Liver (tissue), 9 donors: ENCODE measurements around the gene EFHD2. TPM values are rescaled to one million over a fixed set of nuclear protein-coding genes. Genes with fewer than 3 reads are reported as not detected.

Source experiments
- DNase-seq: peaks from one replicate; pipeline ENCODE4 v3.0.0-alpha.2; 2017; ENCODE audit warnings: low spot score
- H3K27ac ChIP-seq, 2 donors: one replicate each; pipeline ENCODE4 v1.7.0; 2013; ENCODE audit warnings: inconsistent platforms in 2 of 2, low read length in 2 of 2, control low read depth in 1 of 2, low read depth in 1 of 2, mild to moderate bottlenecking in 1 of 2
- H3K27me3 ChIP-seq, 4 donors: one replicate each; pipeline versions ENCODE4 v1.6.1 to v1.7.0; 2013; ENCODE audit warnings: low read length in 3 of 4, inconsistent platforms in 1 of 4, mild to moderate bottlenecking in 1 of 4, moderate library complexity in 1 of 4; ENCODE audit not compliant: control insufficient read depth in 4 of 4, insufficient read depth in 4 of 4
- H3K36me3 ChIP-seq, 4 donors: one replicate each; pipeline versions ENCODE4 v1.6.1 to v1.7.0; 2013; ENCODE audit warnings: low read length in 3 of 4, mild to moderate bottlenecking in 3 of 4, low read depth in 1 of 4, moderate library complexity in 1 of 4; ENCODE audit not compliant: control insufficient read depth in 4 of 4, insufficient read depth in 3 of 4
- H3K4me1 ChIP-seq, 4 donors: one replicate each; pipeline versions ENCODE4 v1.6.1 to v1.7.0; 2013; ENCODE audit warnings: low read length in 3 of 4, mild to moderate bottlenecking in 3 of 4, moderate library complexity in 1 of 4; ENCODE audit not compliant: control insufficient read depth in 4 of 4, insufficient read depth in 4 of 4
- H3K4me3 ChIP-seq, 3 donors: one replicate each; pipeline versions ENCODE4 v1.6.1 to v1.7.0; 2013; ENCODE audit warnings: low read length in 3 of 3, control low read depth in 1 of 3, low read depth in 1 of 3, mild to moderate bottlenecking in 1 of 3
- H3K9ac ChIP-seq, 2 donors: one replicate each; pipeline ENCODE4 v1.7.0; 2013; ENCODE audit warnings: low read length in 2 of 2, mild to moderate bottlenecking in 2 of 2, moderate library complexity in 2 of 2, control low read depth in 1 of 2, low read depth in 1 of 2
- H3K9me3 ChIP-seq, 4 donors: one replicate each; pipeline versions ENCODE4 v1.6.1 to v1.7.0; 2013; ENCODE audit warnings: low read length in 3 of 4; ENCODE audit not compliant: control insufficient read depth in 4 of 4
- ATF3 ChIP-seq: IDR thresholded peaks from 2 replicates; pipeline ENCODE4 v1.6.1; 2016; ENCODE audit warnings: antibody characterized with exemption
- CTCF ChIP-seq: fragments of 150-350 bp; IDR thresholded peaks from 2 replicates; pipeline ENCODE4 v1.5.1; 2017; ENCODE audit warnings: improper control_type of control experiment, low read depth, low read length; ENCODE audit not compliant: missing input control
- EGR1 ChIP-seq, 2 donors: IDR thresholded peaks; 2 replicates each; pipeline ENCODE4 v1.6.1; 2016 to 2018; ENCODE audit warnings: antibody characterized with exemption in 2 of 2, low read depth in 2 of 2
- FOXA1 ChIP-seq: IDR thresholded peaks from 2 replicates; pipeline ENCODE4 v1.6.1; 2016; ENCODE audit warnings: antibody characterized with exemption
- FOXA2 ChIP-seq: IDR thresholded peaks from 2 replicates; pipeline ENCODE4 v1.6.1; 2016; ENCODE audit warnings: antibody characterized with exemption
- GABPA ChIP-seq, 2 donors: IDR thresholded peaks in 1 of 2; conservative IDR thresholded peaks in 1 of 2; 2 replicates each; pipeline ENCODE4 v1.6.1; 2016; ENCODE audit warnings: antibody characterized with exemption in 2 of 2, mild to moderate bottlenecking in 1 of 2, moderate library complexity in 1 of 2
- HNF4G ChIP-seq: IDR thresholded peaks from 2 replicates; pipeline ENCODE4 v1.6.1; 2016; ENCODE audit warnings: antibody characterized with exemption
- JUND ChIP-seq, 2 donors: IDR thresholded peaks; 2 replicates each; pipeline ENCODE4 v1.6.1; 2016; ENCODE audit warnings: antibody characterized with exemption in 2 of 2
- MAX ChIP-seq: IDR thresholded peaks from 2 replicates; pipeline ENCODE4 v1.6.1; 2016; ENCODE audit warnings: antibody characterized with exemption
- NR2F2 ChIP-seq: IDR thresholded peaks from 2 replicates; pipeline ENCODE4 v1.6.1; 2016; ENCODE audit warnings: antibody characterized with exemption
- RAD21 ChIP-seq, 2 donors: IDR thresholded peaks; 2 replicates each; pipeline ENCODE4 v1.6.1; 2016; ENCODE audit warnings: antibody characterized with exemption in 2 of 2, mild to moderate bottlenecking in 2 of 2
- REST ChIP-seq: IDR thresholded peaks from 2 replicates; pipeline ENCODE4 v1.6.1; 2016; ENCODE audit warnings: antibody characterized with exemption, mild to moderate bottlenecking
- RXRA ChIP-seq, 2 donors: IDR thresholded peaks; 2 replicates each; pipeline ENCODE4 v1.6.1; 2017 to 2018; ENCODE audit warnings: antibody characterized with exemption in 2 of 2, mild to moderate bottlenecking in 1 of 2
- SP1 ChIP-seq: IDR thresholded peaks from 2 replicates; pipeline ENCODE4 v1.6.1; 2018; ENCODE audit warnings: antibody characterized with exemption, mild to moderate bottlenecking
- TAF1 ChIP-seq: conservative IDR thresholded peaks from 2 replicates; pipeline ENCODE4 v1.6.1; 2016; ENCODE audit warnings: antibody characterized with exemption, mild to moderate bottlenecking
- YY1 ChIP-seq: IDR thresholded peaks from 2 replicates; pipeline ENCODE4 v1.6.1; 2016; ENCODE audit warnings: antibody characterized with exemption, mild to moderate bottlenecking
- ZBTB33 ChIP-seq: IDR thresholded peaks from 2 replicates; pipeline ENCODE4 v1.6.1; 2016; ENCODE audit warnings: antibody characterized with exemption
- WGBS: extraction: QIAGEN DNeasy Blood & Tissue Kit; methylation state at CpG from one replicate; pipeline ENCODE4 v1.1.7; 2013; 5-methylcytosine and 5-hydroxymethylcytosine counted together
- polyA plus RNA-seq, 2 donors: library from polyadenylated mRNA; stranded (reverse) in 1 of 2; unstranded in 1 of 2; fragments of 200-250 nt in 1 of 2; fragments of >200 nt in 1 of 2; fragmentation: Nextera tagmentation in 1 of 2; extraction: Ambion mirVana in 1 of 2; gene quantifications; one replicate each; pipeline versions ENCODE4 v1.2.1 to v1.2.3, GENCODE V29; 2013 to 2015
- total RNA-seq, 2 donors: library from RNA; depleted of rRNA; stranded (reverse); fragments of >200 nt; gene quantifications; one replicate each; pipeline ENCODE4 v1.2.3, GENCODE V29; 2014
- donor health status: healthy.
- donor health status: healthy.
- donor health status: healthy.
- donor health status: healthy.
- donor health status: healthy.

EFHD2 gene
- total and polyA plus RNA-seq, 4 donors: 7.4 to 23.0 (median 11.7) TPM

- Histone ChIP-seq H3K36me3 (no peaks in the 10 kb centered on the region), H3K9ac (no peak overlapping the region), H3K4me3 (no peak overlapping the region), H3K27ac (peak overlapping the region; percentile 22 to 57), H3K9me3 (no peaks in the 10 kb centered on the region), H3K27me3 (no peaks in the 10 kb centered on the region), H3K4me1 (peaks cover 12 to 52% (median 38%) of the 10 kb centered on the region in 4 donors)
- no peak for DNase-seq
- TF ChIP-seq FOXA2 (no peak), ZBTB33 (no peak), TAF1 (no peak), REST (no peak), SP1 (no peak), FOXA1 (no peak), JUND (IDR thresholded peaks at IDR 0.05) (no peak), EGR1 (IDR thresholded peaks at IDR 0.05; ENCODE audit: low read depth in 2 of 2) (no peak), CTCF (no peak), NR2F2 (no peak), RXRA (IDR thresholded peaks at IDR 0.05) (no peak), HNF4G (no peak), RAD21 (IDR thresholded peaks at IDR 0.05) (no peak), ATF3 (no peak)
- WGBS: 80% methylated on average over 1 of the region's 1 CpG
Measured at GRCh38 chr1:15368888-15369287, 40.8 kb upstream of the EFHD2 start.

- no peak overlapping the region for H3K4me3 ChIP-seq
- H3K27me3 ChIP-seq: no peaks in the 10 kb centered on the region
- H3K9ac ChIP-seq: no peak overlapping the region
- WGBS: 78% methylated on average over 4 of the region's 4 CpGs
- H3K9me3 ChIP-seq: no peaks in the 10 kb centered on the region
- peaks cover 12 to 52% (median 38%) of the 10 kb centered on the region in 4 donors for H3K4me1 ChIP-seq
- H3K27ac ChIP-seq: peak overlapping the region; percentile 11 to 53
- H3K36me3 ChIP-seq: no peaks in the 10 kb centered on the region
- DNase-seq: no peak
- TF ChIP-seq YY1: no peak
- no peak for TF ChIP-seq FOXA1
- no peak for TF ChIP-seq RXRA (IDR thresholded peaks at IDR 0.05)
- no peak for TF ChIP-seq RAD21 (IDR thresholded peaks at IDR 0.05)
- no peak for TF ChIP-seq EGR1 (IDR thresholded peaks at IDR 0.05; ENCODE audit: low read depth in 2 of 2)
- TF ChIP-seq HNF4G: no peak
- TF ChIP-seq ATF3: no peak
- TF ChIP-seq FOXA2: no peak
- no peak for TF ChIP-seq CTCF
- no peak for TF ChIP-seq MAX
- no peak for TF ChIP-seq GABPA (IDR thresholded peaks at IDR 0.05 in 1 of 2, conservative IDR thresholded peaks at IDR 0.05 in 1 of 2)
- no peak for TF ChIP-seq SP1
- TF ChIP-seq JUND (IDR thresholded peaks at IDR 0.05): no peak
- TF ChIP-seq ZBTB33: no peak
- no peak for TF ChIP-seq TAF1
Measured at GRCh38 chr1:15370268-15370667, 39.4 kb upstream of the EFHD2 start.
